Panc1 (cell line): ENCODE results near the gene EFCAB8. TPM values are rescaled to one million over a fixed set of nuclear protein-coding genes. Genes with fewer than 3 reads are reported as not detected.

ENCODE experiments used
- ATAC-seq: fragments of 200-7000 bp; cut with Tn5 transposase; 2 replicates; pipeline ENCODE4 v1.9.1; 2020; ENCODE audit warnings: mild to moderate bottlenecking, moderate library complexity
- BruUV-seq: library from RNA; stranded (reverse); fragments of 400-500 nt; replicated peaks from 2 replicates; lab custom pipeline; 2021; lab: Mats Ljungman, UMichigan
- CTCF ChIA-PET: fragments of 300-600 bp; sonication (Branson Sonifier 250); formaldehyde crosslinking; loops from one replicate; lab custom pipeline; 2022; ENCODE audit warnings: antibody characterized with exemption; lab: Charles Lee
- POLR2A ChIA-PET: fragments of 300-600 bp; sonication (Branson Sonifier 250); formaldehyde crosslinking; loops from one replicate; lab custom pipeline; 2022; ENCODE audit warnings: antibody characterized with exemption; lab: Charles Lee
- DNase-seq: peaks from one replicate; pipeline ENCODE4 v3.0.0-alpha.2; 2010; ENCODE audit warnings: low read depth, low spot score
- H3K27ac ChIP-seq: 2 replicates; pipeline ENCODE4 v1.5.1; 2011; ENCODE audit warnings: mild to moderate bottlenecking, low read length, inconsistent platforms
- H3K27me3 ChIP-seq: fragments of 200-500 bp; sonication (Bioruptor generic); 2 replicates; pipeline ENCODE4 v1.6.0; 2014; ENCODE audit warnings: low read length, inconsistent platforms; ENCODE audit not compliant: control insufficient read depth, insufficient read depth
- H3K36me3 ChIP-seq: fragments of 200-500 bp; sonication (Bioruptor generic); 2 replicates; pipeline ENCODE4 v1.5.1; 2014; ENCODE audit warnings: inconsistent platforms, mild to moderate bottlenecking, low read length, moderate library complexity; ENCODE audit not compliant: control insufficient read depth, insufficient read depth
- H3K4me1 ChIP-seq: 2 replicates; pipeline ENCODE4 v1.5.1; 2011; ENCODE audit warnings: inconsistent platforms, mild to moderate bottlenecking, low read length, moderate library complexity; ENCODE audit not compliant: control insufficient read depth, insufficient read depth
- H3K4me3 ChIP-seq, 2 experiments: 2 replicates each; pipeline ENCODE4 v1.5.1; 2011 to 2012; ENCODE audit warnings: low read depth in 2 of 2, low read length in 2 of 2, mild to moderate bottlenecking in 2 of 2, inconsistent platforms in 1 of 2, moderate library complexity in 1 of 2
- H3K9me3 ChIP-seq: fragments of 200-500 bp; sonication (Bioruptor generic); 2 replicates; pipeline ENCODE4 v1.5.1; 2014; ENCODE audit warnings: low read depth, mild to moderate bottlenecking, inconsistent platforms, low read length, moderate library complexity; ENCODE audit not compliant: control insufficient read depth, insufficient read depth
- CTCF ChIP-seq: fragments of 450-650 bp; IDR thresholded peaks from 2 replicates; pipeline ENCODE4 v1.5.1; 2017; ENCODE audit warnings: mild to moderate bottlenecking
- POLR2AphosphoS5 ChIP-seq: IDR thresholded peaks from 2 replicates; pipeline ENCODE4 v1.6.1; 2012; ENCODE audit warnings: mild to moderate bottlenecking, low read depth, low read length, moderate library complexity
- REST ChIP-seq, 2 experiments: IDR thresholded peaks; 2 replicates each; pipeline ENCODE4 v1.6.1; 2011 to 2012; ENCODE audit warnings: low read depth in 2 of 2, control low read depth in 1 of 2, low read length in 1 of 2, mild to moderate bottlenecking in 1 of 2, moderate library complexity in 1 of 2; ENCODE audit not compliant: insufficient read depth in 1 of 2
- SIN3A ChIP-seq: IDR thresholded peaks from 2 replicates; pipeline ENCODE4 v1.6.1; 2012; ENCODE audit warnings: low read depth, mild to moderate bottlenecking, low read length, moderate library complexity, borderline replicate concordance; ENCODE audit not compliant: insufficient read depth
- TCF7L2 ChIP-seq: IDR thresholded peaks from 2 replicates; pipeline ENCODE4 v1.6.1; 2011; ENCODE audit warnings: mild to moderate bottlenecking, low read depth, low read length, inconsistent platforms
- in situ Hi-C: cut with HindIII; loops from 2 replicates; pipeline ENCODE4 v1.10.0; 2016; ENCODE audit warnings: low sequenced_read_pairs, low pct_unique_long_range_greater_than_20kb
- intact Hi-C: fragments of 100-400 bp; cut with micrococcal nuclease; formaldehyde crosslinking; loops from one replicate; pipeline ENCODE4 v1.10.0; 2022; ENCODE audit not compliant: unreplicated experiment
- total RNA-seq: library from RNA; stranded (reverse); gene quantifications from one replicate; pipeline ENCODE4 v1.2.1, GENCODE V29; 2021; ENCODE audit not compliant: unreplicated experiment

EFCAB8 gene
- total RNA-seq, 1 experiment from 2014 or later = 1.1 TPM

DNA sequence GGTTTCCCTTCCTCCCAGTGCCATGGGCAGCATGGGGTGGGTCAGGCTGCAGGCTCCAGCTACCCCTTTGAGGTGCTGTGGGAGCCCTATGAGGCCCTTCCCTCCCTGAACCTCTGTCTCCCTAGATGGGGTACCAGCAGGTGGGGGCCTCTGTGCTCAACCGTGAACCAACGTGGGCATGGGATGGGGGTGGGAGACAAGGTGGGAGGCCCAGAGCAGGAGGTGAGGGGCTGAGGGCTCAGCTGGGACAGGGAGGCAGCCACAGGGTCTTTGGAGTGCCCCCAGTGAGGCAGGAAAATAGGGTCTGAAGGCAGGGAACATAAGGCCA lies 112.2 kb downstream of the EFCAB8 start:
- H3K9me3 ChIP-seq = no peaks in the 10 kb centered on the region
- TF ChIP-seq TCF7L2 (no peak), CTCF (no peak), POLR2AphosphoS5 (no peak)
- intact Hi-C loops (no loop called here), in situ Hi-C loops (no loop called here)
- no peaks in the 10 kb centered on the region for H3K27me3 ChIP-seq
- BruUV-seq = no TSS peak
- ChIA-PET CTCF (no interaction called here), POLR2A (interaction anchor here (0.6 kb wide), 1 partner anchor 1933 kb away, joined by 11 read pairs; no protein-coding TSS in a partner anchor)
- peaks cover 6% of the 10 kb centered on the region; the same call in 1 of the 2 replicates for H3K4me1 ChIP-seq
- H3K36me3 ChIP-seq = no peaks in the 10 kb centered on the region
- no peak overlapping the region for H3K27ac ChIP-seq
- ATAC-seq (no peak), DNase-seq (no peak)
- no peak overlapping the region for H3K4me3 ChIP-seq

- Histone ChIP-seq H3K27ac (no peak overlapping the region), H3K27me3 (no peaks in the 10 kb centered on the region), H3K9me3 (no peaks in the 10 kb centered on the region), H3K36me3 (no peaks in the 10 kb centered on the region), H3K4me1 (peaks cover 6% of the 10 kb centered on the region; the same call in 1 of the 2 replicates), H3K4me3 (no peak overlapping the region)
- CTCF ChIA-PET = no interaction called here
- intact Hi-C loops = no loop called here
- no peak for ATAC-seq
- no TSS peak for BruUV-seq
- TF ChIP-seq CTCF (no peak), REST (IDR thresholded peaks at IDR 0.05; ENCODE audit: insufficient read depth in 1 of 2, low read depth in 2 of 2, low read length in 1 of 2) (no peak), POLR2AphosphoS5 (no peak), SIN3A (no peak), TCF7L2 (no peak)
- POLR2A ChIA-PET = interaction anchor here (0.6 kb wide), 1 partner anchor 1932 kb away, joined by 11 read pairs; no protein-coding TSS in a partner anchor
- in situ Hi-C loops = no loop called here
- no peak for DNase-seq
Observed at GRCh38 chr20:32971703-32972161, 113.0 kb downstream of the EFCAB8 start.
